ENCODE results near the gene KBTBD13. TPM values are rescaled to one million over a fixed set of nuclear protein-coding genes. Genes with fewer than 3 reads are reported as not detected.
A peak's percentile ranks its signal among the peaks of the same experiment; 100 is the strongest.
"Not testable (repeated sequence)": the region's sequence is repeated elsewhere in the genome, so short reads cannot be mapped to it uniquely, and the experiment has no call there.

Gene KBTBD13
- total RNA-seq, 1 donor from 2014 or later = not detected

DNA sequence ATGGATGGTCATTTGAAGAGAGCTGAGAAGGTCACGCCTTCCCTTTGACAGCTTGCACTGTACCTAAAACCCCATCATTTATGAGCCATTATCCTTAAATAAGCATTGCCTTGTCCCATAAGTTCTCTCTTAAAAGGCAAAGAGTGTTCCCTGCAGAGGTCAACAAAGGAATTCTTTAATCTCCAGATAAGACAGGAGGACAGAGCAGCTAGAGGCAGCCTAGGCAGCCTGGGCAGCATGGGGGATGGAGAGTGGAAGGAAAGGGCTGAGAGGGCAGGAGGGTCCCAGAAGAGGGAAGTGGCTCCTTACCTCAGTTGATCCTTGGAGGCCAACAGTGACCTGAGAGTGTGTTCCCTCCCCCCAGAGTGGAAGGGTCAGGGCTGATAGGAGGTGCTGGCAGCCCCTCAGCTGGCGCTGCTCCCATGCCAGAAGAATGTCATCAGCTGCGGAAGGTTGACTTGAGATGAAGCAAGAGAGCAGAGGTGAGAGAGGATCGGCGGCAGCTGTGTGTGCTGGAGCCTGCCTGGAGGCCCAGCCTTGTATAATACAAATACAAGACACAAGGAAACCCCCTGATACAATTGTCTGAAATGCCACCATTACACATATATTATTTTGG, 12.8 kb downstream of the KBTBD13 start:
- no peak for DNase-seq (ENCODE audit: low spot score)

DNA sequence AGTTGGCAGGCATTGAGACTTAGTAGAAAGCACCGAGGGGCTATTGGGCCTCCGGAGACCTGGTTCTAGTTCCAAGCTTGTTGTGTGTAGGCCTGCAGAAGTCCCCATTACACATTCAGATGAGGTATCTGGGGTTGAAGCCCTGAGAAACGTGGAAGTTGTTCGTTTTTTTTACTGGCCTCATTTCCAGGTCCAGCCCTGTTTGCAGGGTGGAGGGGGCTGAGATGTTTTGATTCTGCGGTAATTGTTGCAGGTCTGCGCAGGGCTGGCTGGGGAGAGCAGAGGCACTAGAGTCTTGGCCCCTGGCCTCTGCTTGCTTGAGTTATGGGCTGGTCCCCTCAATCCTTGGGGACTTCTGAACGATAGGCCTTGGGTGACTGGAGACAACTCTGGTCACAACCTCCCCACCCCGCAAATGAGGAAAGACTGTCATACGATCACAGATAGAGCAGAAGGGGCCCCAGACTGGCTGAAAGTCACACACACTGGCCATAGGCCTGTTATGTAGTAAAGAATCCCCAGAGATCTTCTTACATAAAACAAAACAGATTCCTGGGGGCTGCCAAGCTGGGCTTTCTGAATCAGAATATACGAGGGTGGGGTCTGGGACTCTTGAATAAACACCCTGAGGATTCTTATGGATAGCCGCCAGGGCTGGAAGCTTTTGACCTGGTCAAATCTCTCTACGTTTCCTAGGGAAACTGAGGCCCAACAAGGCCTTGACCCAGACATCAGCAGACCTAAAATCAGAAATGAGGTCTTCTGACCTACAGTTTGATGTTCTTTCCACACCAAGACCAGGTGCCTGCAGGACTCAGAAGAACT, 15.6 kb downstream of the KBTBD13 start:
- no peak for DNase-seq (ENCODE audit: low spot score)

DNA sequence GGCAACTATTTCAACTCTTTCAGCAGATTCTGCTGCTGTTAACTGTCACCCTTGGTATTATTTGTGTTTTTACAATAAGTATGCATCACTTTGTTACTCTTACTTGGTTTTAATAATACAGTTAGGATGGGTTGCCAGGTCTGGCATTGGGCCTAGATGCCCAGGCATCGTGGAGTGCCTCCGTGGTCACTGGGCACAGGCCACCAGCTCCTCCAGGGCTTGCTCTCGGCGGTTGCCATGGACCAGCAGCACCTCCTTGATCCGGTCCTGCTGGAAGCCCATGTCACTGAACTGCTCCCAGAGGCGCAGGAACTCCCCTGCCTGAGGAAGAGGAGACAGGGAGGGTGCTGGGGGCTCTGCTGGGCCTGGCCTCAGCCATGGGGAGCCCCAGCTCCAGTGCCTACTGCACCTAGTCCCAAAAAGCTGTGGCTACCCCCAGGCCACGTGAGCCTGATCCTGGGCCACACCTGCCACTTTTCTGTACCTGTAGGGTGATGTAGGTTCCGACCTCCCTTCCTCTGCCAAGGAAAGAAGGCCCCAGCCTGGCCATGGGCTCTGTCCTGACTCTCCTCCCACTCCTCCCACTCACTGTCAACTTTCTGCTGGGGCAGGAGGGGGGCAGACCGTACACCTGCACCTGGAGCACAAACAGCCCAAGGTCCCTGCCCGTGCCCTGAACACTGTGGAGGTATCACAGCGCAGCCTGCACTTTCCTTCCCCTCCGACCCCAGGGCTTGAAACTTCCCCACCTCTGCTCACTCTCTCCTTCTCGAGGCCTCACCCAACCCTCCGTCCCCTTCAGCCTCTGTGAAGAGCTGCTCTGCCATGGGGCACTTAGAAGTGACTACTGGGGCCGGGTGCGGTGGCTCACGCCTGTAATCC, 16.6 kb downstream of the KBTBD13 start:
- no peak for DNase-seq (ENCODE audit: low spot score)

DNA sequence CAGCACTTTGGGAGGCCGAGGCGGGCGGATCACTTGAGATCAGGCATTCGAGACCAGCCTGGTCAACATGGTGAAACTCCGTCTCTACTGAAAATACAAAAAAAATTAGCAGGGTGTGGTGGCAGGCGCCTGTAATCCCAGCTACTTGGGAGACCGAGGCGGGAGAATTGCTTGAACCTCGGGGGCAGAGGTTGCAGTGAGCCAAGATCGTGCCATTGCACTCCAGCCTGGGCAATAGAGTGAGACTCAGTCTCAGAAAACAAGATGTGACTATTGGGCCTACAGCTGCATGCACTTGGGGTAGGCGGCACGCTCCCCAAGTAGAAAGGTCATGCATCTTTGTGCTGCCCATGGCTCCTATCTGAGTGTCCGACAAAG, 17.2 kb downstream of the KBTBD13 start:
- DNase-seq (ENCODE audit: low spot score) = not testable (repeated sequence)

DNA sequence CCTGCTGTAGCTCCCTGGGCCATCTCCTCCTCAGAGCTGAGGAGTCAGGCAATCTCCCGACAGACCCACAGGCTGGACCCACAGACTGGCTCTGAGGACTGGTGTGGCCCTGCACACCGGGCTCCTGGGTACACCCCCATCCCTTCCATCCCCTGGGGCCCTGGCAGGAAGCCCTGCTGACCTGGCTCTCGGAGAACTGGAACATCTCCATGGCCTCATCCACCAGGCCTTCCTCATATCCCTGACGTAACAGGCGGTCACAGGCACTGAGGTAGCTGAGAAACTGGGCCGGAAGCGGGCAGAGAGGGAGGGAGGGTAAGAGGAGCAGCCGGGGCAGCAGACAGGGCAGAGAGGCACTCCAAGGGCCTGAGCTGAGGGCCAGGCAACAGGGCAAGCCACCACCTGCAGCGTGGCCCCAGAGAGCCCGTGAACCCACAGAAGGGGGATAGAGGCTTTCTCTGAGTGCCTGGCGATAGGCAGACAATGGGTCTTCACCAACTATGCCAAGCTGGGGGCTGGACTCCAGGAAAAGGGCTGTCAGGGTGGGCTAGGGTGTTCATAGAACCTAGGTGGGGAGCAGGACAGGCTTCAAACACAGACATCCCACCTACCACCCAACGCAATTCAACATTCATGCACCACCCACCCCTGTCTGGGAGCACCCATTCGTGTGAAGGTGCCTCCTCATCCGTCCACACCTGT, 17.9 kb downstream of the KBTBD13 start:
- no peak for DNase-seq (ENCODE audit: low spot score)

DNA sequence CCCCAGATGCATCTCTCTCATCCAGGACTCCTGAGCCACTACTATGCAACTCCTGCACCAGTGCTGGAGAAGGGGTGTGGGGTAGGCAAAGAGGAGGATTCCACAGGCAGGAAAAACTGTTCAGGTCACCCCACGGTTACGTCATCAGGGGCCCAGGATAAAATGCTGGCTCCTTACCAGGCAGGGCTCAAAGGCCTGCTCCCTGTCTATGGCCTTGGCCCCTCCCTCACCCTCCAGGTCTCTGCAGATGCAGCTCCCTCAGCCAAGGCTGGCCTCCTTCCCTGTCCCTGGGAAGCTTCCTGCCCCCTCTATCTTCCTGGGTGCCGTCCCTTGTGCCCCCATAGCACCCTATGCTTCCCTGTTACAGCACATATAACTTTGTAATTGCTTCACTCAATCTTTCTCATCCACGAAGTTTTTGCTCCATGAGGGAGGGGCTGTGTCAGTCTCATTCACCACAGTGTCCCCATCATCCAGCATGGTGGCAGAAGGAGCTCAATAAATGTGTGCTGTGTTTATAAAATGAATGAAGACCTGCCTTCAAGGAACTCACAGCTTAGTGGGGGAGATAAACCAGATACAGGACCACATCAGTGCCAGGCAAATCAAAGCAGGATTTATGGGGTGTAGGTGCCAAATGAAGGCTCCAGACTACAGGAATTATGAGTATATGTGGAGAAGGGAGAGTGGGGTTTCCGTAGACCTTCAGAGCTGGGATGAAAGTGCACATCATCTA, 18.6 kb downstream of the KBTBD13 start:
- DNase-seq (ENCODE audit: low spot score) = no peak

DNA sequence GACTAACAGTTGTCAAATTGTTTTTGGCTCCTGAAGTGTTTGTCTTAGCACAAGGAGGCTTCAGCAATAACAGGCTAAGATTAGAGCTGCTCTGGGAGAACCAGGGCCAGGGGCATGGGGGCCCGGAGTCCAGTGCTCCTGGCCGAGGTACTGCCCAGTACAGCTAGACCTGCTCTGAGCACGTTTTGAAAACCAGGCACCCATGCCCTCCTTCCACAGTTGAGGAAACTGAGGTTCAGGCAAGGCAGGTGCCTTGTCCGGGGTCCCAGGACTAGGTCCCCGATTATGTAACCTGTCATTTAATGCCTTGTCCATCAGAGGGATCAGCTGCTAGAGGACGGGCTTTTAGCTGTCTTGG, 19.2 kb downstream of the KBTBD13 start:
- no peak for DNase-seq (ENCODE audit: low spot score)

DNA sequence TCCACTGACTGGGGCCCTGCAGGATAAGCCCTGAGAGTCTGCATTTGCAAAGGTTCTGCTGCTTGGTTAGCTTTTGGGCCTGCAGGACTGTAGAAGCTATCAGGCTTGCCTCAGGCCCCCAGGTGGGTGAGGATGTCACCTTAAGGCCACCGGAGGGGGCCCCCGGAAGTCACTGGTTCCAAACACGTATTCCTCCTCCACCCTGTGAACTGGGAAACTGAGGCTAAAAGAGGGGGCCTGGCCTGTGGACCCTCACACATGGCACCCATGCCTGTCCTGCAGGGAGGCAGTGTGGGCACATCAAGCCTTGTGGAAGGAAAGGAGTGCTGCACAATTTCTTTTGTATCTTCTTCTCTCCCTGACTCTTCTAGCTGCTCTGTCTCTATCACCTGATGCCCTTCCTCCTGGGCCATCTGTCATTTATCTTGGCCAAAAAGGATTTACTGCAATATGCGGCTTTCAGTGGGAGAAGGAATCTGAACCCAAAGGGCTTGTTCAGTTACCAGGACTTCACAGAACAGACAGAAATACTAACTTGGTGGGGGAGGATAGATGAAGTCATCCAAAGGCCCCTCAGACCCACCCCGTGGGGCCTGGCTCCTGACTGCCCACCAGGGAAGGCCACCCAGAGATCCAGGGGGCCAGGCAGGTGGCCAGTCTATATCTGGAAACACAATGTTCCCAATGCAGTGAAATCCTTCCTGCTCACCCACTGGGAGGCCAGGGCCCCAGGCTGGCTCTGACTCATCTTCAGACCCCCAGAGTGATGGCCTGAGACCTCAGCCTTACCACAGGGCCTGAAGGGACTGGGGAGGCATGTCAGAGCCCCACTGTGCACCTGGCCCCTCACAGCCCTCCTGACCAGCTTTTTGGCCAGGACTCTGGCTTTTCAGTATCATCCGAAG, 20.2 kb downstream of the KBTBD13 start:
- DNase-seq (ENCODE audit: low spot score) = no peak

DNA sequence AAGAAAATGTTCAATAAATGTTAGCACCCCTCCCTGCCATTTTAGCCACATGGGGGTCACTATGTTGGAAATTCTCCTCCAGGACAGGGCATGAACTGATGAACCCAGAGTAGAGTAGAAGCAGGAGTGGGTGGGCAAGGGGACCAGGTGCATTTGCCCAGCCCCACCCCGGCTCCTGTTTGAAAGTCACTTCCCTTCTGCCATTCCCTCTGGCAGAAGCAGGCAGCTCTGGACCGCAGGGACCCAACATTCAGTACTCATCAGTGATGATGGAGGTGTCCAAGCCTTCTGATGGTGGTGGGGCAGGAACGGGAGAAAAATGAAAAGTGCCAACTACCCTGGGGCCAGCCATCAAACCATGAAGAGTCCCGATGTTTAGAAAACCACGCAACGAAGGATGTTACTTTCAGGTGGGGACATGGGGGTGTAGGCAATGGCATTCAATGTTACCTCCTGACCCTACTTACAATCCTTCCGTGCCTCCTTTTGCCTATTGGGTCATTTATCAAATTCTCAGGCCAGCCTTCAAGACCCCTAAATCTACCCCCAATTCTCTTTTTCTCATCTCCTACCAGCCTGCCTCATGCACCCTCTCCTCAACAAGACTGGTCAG, 21.2 kb downstream of the KBTBD13 start:
- DNase-seq (ENCODE audit: low spot score) = no peak

DNA sequence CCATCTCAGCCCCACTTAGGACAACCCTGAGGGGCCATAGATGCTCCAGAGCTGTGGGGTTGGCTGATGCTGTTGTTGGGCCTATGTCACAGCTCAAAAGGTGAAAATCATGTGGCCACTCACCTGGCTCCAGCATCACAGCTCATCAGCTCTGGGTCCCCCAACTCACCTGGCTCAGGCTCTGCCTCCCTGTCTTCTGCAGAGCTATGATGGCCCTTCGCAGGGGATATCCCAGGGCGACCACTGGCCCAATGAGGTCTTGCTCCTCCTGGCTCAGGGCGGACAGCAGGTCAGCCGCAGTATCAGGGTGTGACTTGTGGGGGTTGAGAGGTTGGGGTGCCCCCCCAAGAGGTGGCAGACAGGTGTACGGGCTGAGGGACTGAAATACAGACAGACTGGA, 22.8 kb downstream of the KBTBD13 start:
- no peak for DNase-seq (ENCODE audit: low spot score)

DNA sequence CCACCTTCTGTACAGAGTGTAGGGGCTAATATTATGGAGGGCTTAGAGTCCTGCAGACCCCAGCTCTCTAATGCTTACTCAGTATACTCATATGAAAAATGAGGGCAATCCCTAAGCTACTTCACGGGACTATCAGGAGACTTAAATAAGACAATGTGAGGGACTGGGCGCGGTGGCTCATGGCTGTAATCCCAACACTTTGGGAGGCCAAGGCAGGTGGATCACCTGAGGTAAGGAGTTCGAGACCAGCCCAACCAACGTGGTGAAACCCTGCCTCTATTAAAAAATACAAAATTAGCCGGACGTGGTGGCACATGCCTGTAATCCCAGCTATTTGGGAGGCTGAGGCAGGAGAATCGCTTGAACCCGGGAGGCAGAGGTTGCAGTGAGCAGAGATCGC, 23.3 kb downstream of the KBTBD13 start:
- DNase-seq (ENCODE audit: low spot score) = not testable (repeated sequence)

DNA sequence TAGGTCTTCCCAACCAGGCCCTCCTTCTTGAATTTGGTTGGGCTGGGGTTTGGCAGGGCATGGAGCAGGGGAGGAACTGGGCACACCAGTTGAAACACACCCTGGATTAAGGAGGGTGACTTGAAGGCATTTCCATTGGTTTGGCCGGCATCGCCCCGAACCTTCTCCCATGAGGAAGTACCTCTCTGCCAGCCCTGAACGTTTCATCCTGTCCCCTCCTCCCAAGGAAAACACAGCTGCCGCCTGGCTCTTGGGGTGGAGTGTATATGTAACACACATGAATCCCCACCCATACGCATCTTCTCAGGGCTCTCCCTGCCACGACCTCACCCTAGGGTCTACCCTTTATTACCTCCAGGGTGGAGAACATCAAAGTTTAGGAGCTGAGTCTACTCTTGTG, 23.9 kb downstream of the KBTBD13 start:
- no peak for DNase-seq (ENCODE audit: low spot score)

DNA sequence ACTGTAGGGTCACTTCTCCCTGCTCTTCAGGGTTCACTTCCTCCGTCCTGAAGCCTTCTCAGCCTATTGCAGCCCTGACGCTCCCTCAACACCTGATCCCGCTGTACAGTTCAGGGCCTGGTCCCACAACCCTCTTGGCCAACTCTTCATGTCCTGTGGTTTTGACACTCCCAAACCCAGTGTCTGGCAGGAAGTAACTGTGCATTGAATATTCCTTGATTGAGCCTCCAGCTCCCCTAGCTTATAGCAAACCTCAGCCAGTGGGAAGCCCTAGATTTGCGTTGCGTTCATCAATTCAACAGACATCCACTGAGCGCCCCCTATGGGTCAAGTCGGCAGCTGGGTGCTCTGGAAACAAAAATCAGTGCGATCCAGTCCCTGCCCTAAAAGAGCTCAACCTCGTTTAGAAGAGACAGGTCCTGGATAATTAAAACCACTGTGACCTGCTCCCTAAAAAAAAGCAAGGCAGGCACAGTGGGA, 24.9 kb downstream of the KBTBD13 start:
- DNase-seq (ENCODE audit: low spot score) = peak; percentile 67

DNA sequence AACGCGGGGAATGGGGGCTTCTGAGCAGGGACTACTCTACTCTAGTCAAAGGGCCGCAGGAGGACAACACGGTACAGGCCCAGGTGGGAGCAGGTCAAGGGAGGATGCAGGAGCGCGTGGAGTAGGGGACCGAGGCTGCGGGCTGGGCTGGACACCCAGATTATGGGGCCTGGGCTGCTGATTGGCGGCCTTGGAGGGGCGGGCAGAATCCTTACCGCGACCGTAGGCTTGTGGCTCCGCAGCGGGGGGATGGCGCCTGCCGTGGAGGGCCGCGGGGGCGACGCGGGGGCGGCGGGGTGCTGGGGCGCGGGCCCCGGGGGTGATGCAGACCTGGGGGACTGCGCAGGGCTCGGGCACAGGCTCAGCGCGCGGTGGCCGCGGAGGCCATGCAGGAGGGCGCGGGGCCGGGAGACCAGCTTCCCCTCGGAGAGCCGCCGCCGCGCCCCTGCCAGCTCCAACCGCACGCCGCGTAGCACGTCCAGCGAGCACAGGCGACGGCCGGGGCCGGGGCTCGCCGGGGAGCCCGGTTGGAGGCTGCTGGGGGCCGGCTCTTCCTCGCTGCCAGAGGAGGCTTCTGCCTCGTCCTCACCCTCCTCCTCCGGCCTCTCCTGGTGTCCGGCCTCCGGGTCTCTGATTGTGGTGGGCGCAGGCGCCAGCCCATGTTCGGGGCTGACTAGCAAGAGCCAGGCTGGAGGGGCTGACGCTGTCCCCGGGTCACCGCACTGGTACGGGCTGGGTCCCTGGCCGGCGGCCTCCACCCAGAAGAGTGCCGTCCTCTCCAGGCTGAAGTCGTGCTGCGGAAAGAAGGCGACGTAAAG, 25.6 kb downstream of the KBTBD13 start:
- no peak for DNase-seq (ENCODE audit: low spot score)

DNA sequence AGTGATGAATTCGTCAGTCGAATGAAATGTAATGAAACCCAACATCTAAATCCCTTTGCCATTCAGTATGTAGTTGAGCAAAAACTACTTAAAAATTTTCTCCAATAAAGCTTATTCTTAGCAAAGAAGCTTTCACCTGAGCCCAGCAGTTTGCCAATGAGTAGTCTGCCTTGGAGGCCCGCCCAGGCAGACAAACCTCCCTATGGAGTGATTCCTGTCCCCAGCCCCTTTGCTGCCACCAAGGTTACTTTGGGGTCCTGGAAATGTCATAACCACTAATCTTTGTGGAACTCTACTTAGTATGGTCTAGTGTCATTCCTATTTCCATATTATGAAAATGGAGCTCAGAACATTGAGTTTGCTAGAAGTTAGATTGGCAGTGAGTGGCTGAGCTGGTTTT, 26.4 kb downstream of the KBTBD13 start:
- no peak for DNase-seq (ENCODE audit: low spot score)

DNA sequence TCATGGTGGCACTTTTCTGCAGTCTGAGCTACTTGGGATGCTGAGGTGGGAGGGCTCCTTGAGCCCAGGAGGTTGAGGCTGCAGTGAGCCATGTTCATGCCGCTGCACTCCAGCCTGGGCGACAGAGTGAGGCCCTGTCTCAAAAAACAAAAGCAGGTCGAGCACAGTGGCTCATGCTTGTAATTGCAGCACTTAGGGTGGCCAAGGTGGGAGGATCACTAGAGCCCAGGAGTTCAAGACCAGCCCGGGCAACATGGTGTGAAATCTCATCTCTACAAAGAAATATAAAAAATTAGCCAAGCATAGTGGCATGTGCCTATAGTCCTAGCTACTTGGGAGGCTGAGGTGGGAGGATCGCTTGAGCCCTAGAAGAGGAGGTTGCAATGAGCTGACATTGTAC, 28.5 kb downstream of the KBTBD13 start:
- no peak for DNase-seq (ENCODE audit: low spot score)

DNA sequence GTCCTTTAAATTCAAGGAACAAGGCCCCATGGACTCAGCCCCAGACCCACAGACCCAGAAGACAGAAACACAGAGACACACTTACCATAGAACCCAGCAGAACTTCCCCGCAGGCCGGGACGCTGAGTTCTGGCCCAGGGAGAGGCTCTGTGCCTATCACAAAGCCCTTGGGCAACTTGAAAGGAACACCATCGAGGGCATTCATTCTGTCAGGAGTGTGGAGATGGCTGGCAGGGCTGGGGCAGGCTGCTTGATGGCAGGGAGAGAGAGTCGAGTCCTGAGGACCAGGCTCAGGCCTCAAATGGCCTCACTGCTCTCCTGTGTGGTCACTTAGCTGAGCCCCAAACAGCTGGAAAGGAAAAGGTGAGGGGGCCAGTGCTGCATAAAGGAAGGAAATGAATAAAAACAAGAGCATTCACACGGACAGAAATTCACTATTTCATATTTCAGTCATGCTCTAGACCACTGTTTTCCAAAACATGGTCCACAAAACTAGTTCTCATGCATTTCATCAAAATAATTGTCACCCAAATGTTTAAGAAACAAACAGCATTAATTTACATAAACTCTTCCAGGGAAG, 29.6 kb downstream of the KBTBD13 start:
- DNase-seq (ENCODE audit: low spot score) = no peak

DNA sequence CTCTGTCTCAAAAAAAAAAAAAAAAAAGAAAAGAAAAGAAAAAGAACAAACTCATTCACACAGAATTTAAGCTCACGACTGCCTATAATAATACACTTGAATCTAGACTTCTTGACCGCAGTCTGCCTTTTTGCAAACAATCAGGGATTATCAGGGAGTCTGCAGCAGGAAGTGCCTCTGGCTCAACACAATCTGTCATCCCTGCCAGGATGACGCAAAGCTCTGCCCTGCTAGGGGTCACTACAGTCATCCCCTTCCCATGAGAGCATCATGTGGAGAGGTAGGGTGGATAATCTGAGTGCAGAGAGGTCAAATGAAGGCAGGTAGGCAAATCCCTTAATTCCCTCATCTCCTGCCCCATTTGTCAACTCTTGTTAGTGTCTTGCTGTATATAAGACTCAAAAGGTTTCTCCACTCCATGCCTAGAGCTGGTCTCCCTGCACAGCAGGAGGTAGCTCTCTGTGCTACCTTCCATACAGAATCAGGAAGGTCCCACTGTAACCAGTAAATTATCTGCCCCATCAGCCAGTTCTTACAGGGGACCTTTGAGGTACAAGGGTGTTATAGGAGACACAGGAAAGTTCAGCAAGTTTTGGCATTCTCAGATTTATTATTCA, 34.2 kb downstream of the KBTBD13 start:
- DNase-seq (ENCODE audit: low spot score) = no peak
